Stimulated activated CD4-positive, alpha-beta T cell treated with anti-CD3 and anti-CD28 coated beads, Interleukin-15, amount 100 ng/mL, for 24 hours (primary cell): ENCODE measurements around the gene LIMCH1.

Source experiments
- DNase-seq: peaks from one replicate; pipeline ENCODE4 v3.0.0-alpha.2; 2020

Gene LIMCH1

DNA sequence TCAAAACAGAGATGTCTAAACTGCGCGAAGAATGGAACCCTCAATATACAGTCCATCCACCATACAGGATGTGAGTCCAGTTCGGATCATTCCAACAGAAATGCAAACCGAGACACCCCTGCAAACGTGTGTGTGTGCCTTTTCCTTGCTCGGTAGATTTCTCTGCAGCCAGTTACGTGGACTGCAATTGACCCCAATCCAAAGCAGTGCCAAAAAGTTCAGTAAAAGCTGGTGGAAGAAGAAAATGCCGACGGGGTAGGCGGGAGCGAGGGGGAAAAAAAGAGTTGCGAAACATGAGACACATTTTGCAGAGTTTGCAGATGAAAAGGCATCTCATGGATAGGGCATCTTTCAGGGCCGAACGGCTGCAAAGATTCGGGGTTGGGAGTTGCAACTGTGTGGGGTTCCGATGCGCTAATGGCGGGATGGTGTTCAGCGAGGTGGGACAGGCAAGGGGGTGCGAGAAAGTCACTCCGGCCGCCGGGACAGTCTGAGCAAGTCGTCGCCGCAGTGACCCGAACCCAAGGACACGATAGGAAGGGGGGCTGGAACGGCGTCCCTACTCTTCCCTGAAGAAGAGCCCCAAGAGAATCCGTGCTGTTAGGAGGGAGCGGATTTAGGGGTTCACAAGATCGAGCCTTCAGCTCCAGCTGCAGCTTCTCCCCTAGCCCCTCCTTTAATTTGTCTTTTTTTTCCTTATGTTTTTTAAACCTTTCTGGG, 206.8 kb downstream of the LIMCH1 start:
- no peak for DNase-seq

DNA sequence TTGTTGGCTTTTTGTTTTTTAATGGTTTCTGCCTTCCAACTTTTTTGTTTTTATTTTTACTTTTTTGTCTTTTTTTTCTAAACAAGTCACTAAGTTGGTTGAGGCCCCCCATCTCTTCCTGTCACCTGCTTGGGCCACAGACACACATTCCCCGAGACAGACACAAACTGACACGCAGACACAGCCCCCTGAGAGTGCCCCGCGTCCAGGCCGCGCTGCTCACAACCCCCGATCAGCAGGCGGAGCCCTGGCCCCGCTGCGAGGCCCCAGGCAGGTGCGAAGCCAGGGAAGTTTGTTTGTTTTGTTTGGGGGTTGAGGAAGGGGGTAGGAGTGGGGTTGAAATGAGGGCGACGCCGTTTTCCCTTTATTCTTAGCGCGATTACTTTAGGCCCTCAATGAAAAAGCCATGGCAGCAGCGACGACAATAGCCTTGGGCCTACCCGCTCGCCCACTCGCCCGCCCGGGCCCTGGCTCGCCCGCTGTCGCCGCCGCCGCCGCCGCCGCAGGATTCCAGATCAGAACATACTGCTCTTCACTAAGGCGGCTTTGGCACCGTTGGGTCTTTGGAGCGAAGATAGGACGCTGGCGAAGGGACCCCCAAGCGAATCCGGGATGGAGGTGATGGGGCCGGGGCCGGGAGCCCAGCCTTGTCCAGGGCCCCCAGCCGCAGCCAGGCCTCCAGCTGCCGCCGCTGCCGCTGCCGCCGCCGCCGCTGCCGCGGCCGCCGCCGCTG, 207.5 kb downstream of the LIMCH1 start:
- DNase-seq = no peak

DNA sequence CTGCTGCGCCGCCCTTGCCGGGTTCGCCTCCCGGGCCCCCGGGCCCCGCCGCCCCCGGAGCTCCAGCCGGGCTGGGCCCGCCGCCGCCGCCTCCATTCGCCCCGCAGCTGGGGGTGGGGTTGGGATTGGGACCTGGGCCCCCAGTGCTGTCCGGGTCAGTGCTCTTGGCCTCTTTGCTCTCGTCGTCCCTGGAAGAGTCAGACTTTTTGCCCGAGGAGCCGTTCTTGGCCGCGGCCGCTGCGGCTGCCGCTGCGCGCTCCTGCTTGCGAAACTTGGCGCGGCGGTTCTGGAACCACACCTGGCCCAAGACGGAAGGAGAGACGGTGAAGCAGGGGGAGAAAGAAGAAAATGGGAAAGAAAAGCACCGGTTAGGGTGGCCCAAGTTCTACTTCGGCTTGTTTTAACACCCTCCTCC, 208.1 kb downstream of the LIMCH1 start:
- DNase-seq = no peak

DNA sequence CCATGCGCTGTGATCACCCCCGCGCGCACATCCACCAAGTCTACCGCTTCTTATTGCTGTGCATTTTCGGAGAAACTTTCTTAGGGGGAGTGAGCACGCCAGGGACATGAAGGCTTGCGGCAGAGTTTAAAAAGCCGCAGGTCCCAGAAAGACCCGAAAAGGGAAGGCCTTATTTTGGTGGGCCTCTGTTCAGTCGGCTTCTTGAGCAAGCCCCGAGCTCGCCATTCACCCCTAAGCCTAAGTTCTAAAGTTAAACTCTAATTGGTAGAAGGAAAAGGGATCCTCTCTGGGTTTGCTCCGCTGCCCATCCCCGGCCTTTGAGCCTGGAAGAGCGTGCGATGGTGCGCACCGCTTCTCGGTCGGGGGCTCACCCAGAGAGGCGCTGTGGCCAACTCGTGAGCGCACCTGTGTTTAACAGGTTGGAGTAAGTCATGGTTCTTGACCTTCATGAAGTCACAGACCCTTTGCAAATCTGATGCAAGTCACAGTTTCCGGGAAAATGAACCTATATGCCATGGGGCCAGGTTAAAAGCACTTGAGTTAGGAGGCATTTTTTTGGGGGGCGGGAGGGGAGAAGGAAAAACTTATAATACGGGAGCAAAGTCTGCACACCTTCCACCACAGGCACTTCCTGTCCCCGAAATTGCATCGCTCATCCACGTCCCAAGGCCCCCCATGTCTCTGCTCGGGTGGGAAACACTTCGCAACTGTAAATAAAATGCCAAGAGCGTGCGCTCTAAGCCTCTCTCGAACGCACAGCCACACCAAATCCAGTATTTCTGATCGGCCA, 208.7 kb downstream of the LIMCH1 start:
- DNase-seq = no peak

DNA sequence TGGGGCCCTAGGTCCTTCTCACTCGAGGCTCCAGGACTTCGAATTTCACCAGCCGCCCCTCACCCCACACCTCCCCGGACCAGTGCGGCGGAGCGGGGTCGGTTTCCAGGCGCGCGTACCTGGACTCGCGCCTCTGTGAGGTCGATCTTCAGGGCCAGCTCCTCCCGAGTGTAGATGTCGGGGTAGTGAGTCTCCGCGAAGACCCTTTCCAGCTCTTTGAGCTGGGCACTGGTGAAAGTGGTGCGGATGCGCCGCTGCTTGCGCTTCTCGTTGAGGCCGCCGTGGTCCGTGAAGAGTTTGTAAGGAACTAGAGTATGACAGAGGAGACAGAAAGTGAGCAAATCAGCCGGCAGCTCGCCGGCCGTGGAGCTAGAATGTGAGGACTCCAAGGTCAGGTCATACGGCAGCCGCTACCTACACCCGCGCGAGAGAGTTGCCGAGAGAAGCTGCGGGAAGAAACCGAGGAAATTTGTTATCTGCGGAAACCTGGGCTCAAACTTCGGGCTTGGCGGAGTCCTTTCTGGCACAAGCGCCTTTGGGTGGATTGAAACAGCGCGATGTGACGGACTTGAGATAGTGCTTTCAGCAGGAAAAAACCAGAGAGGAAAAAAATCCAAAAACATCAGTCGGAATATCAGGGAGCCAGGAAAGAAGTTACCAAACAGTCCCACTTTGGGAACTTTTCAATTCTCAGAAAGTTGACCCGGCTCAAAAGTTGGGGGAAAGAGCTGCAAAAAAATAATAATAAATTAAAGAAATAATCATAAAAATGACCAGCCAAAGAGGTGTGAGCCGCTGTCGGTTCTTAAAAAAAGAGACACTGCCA, 209.5 kb downstream of the LIMCH1 start:
- no peak for DNase-seq

DNA sequence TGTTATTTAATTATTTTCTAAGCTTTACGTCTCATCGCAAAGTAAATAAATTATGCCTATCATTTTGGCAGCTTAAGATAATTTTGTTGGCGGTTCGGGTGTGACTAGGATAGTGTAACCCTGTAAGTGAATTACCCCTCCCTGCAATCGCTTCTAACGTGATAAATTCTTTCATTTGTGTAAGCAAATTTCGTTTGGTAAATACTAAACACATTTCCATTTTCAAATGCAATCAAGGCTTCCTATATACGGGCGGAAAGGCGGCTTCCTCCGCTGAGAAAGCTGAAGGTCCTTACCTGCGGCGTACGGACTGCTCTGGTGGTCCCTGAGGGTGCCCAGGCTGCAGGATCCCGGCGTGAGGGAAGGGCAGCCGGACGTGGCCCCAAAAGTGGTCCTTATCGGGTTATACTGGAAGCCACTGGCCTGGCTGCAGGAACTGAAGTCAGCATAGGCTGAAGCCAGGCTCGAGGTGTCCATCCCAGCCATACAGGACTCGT, 210.2 kb downstream of the LIMCH1 start:
- DNase-seq = no peak

DNA sequence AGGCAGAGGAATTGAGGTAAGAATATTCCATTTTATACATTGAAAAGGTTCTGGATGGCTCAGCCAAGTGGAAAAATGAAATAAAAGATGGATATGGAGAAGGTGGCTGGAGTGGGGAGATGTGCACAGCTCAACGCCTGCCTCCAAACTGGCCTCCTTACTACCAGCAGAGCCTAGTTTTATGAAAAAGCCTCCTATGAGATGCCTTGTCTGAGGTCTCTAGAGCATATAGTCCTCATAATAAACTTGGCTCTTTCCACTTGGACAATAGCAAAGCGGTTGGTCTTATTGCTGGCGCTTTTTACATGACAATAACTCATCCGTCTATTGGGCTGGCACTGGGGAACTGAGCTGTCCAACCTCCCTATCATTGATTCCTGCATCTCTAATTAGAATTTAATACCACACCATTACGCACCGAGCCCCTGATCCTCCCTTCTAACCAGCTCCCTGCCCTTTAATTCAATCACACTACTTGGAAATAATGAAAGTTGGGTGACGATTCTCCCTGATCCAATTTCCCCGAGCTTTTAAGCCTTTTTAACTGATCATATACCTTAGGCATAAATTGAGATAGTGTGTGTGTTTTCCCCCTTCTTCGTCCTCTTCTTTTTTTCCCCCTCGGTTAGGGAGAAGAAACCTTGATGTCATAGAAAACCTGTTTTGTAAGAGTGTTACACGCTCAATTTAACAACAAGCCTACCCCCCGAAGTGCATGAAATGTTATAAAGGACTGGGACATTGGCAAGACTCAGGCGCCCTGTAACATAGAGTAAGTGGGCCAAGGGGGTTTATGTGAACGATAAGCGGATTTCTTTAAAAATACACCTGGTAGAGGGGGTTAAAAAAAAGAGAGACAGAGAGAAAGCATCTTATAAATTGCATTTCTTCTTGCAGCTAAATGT, 210.9 kb downstream of the LIMCH1 start, which contains the start of gene PHOX2B:
Gene PHOX2B, minus strand, starts transcription at position 155 of the 905 bp plus-strand sequence. Its CDS starts 115 bp downstream, at position 40.
- DNase-seq = no peak

DNA sequence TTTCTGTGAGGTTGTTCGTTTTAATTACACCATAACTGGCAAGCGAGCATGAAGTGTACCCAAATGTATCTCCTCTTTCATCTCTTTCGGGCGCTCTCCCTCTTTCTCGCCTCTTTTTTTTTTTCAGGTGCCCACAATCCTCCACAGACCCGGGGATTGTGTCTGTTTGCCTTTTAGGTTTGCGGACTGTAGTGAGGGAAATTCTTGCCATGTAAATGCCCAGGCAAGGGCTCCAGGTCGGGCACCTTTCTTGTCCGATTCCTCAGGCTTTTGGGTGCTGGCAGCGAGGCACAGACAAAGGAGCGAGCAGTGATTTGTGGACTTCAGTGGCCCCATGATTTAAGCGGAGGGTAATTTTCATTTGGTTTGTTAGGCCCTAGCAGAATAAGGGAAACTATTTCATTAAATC, 211.7 kb downstream of the LIMCH1 start:
- DNase-seq = no peak
